Anterior cingulate cortex (tissue), 58 donors: ENCODE data around the gene EHMT1.

Experiments
- DNase-seq, 58 donors: peaks; one replicate each; lab custom pipeline; 2025; lab: John Stamatoyannopoulos, UW

Gene EHMT1

DNA sequence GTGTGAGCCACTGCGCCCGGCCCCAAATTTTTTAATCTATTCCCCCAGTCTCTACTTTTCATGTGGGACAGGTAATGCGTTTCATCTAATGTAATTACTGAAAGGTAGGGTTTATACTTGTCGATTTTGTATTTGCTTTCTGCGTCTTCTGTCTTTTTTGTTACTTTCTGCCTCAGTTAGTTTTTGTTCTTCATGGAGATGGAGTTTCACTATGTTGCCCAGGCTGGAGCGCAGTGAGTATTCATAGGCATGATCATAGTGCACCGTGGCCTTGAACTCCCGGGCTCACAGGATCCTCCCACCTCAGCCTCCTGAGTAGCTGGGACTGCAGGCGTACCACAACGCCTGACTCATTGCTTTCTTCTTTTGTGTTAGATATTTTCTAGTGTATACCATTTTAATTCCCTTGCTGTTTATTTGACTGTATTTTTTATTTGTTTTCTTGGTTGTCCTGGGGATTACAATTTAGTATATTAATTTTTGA, 23.4 kb downstream of the EHMT1 start:
- DNase-seq = no peak

DNA sequence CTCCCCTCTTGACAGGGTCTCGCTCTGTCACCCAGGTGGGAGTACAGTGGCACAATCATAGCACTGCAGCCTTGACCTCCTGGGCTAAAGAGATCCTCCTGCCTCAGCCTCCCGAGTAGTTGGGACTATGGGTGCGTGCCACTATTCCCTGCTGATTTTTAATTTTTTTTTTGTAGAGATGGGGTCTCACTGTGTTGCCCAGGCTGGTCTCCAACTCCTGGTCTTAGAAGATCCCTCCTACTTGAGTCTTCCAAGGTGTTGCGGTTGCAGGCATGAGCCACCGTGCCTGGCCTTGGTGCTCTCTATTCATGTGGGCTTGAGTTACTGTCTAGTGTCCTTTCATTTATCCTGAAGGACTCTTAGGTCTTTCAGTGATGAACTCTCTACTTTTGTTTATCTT, 24.1 kb downstream of the EHMT1 start:
- DNase-seq = no peak

DNA sequence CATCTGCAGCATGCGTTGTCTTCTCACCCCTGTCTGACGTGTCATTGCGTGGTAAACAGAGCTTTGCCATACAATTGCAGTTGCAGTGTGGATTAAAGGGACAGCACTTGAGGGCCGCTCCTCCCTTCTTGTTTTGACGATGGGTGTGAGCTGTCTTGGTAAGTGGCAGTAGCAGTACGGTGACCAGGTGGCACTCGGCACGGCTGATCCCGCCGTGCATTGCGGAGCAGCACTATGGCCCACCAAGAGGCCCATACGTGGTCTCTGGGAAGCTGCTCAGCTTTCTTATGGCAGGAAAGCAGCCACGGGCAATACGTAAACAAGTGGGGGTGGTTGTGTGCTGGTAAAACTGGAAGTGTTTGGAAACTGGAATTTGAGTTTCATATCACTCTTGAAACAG, 25.1 kb downstream of the EHMT1 start:
- DNase-seq = no peak

GRCh38 chr9:137645211-137645610, 26.4 kb downstream of the EHMT1 start:
- no peak for DNase-seq

DNA sequence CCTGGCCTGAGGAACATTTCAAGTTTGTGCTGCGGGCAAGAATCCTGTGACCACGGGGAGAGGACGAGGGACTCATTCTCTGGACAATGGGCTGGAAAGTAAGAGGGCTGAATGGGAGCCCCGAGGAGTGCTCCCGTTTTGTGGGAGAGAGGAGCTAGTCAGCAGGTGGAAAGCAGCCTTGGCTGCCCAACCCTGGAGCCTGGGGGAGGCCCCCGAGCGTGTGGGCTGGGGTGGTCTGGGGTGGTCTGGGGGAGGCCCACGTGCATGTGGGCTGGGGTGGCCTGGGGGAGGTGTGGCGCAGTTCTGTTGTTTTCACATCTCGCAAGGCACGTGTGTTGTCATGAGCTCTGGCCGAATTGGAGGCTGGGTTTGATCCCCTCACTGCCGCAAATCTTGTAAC, 27.5 kb downstream of the EHMT1 start:
- DNase-seq = no peak

DNA sequence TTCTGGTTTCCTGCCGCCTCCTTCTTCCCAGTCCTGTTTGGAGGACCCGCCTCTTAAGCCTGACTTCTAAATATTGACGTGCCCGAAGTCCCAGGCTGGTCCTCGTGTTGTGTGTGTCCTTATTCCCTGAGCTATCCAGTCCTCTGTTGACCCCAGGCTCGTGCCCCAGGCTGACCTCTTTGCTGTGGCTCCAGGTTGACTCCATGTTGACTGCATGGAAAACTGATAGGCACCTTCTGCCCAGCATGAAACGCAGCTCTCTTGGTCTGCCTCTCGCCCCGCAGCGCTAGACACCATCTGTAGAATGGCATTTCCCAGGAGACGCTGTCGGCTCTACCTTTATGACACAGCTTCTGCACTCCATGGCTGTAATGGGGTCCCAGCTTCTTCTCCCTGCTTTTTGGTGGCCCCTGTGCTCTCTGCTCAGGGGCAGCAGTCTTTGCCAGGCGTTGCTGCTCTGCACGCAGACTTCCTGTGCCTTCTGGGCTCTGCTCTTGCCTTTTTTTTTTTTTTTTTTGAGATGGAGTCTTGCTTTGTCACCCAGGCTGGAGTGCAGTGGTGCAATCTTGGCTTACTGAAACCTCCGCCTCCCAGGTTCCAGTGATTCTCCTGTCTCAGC, 28.4 kb downstream of the EHMT1 start:
- no peak for DNase-seq

- DNase-seq = no peak
These were observed 29.6 kb downstream of the EHMT1 start for GRCh38 chr9:137648396-137648795.

DNA sequence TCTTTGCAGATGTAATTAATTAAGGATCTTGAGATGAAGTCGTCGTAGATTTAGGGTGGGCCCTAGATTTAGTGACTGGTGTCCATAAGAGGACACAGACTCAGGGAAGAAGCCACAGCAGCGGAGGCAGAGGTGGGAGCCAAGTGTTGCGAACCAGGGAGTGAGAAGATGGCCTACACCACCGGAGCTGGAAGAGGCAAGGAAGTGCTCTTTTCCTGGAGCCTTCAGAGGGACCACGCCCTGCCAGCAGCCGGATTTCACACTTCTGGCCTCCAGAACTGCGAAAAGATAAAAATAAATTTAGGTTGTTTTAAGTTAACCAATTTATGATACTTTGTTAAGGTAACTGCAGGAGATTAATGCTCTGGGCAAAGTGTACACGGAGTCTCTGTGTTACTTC, 30.7 kb downstream of the EHMT1 start:
- DNase-seq = no peak

- DNase-seq = no peak
These were observed 31.5 kb downstream of the EHMT1 start for GRCh38 chr9:137650259-137650658.

DNA sequence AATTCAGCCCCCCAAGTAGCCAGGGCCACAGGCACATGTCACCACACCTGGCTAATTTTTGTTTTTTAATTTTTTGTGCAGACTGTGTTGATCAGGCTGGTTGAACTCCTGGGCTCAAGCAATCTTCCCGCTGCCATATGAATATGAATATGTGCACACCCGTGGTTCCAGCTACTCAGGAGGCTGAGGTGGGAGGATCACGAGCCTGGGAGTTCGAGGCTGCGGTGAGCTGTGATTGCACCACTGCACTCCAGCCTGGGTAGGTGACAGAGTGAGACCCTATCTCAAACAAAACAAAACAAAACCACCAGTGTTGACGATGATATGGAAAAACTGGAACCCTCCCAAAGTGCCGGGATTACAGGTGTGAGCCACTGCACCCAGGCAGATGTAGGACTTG, 32.0 kb downstream of the EHMT1 start:
- no peak for DNase-seq

GRCh38 chr9:137656416-137656815, 37.6 kb downstream of the EHMT1 start:
- no peak for DNase-seq

DNA sequence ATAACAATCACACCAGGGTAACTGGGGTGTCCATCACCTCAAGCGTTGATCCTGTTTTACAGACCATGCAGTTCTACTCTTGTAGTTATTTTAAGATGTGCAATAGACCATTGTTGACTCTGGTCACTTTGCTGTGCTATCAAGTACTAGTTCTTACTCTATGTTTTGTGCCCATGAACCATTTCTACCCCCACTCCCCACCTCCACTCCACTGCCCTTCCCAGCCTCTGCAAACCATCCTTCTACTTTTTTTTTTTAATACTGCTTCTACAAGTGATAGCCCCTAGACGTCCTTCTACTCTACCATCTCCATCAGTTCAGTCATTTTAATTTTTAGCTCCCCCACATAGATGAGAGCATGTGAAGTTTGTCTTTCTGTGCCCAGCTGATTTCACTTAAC, 38.8 kb downstream of the EHMT1 start:
- no peak for DNase-seq

GRCh38 chr9:137658781-137659180, 40.0 kb downstream of the EHMT1 start:
- DNase-seq = no peak

- no peak for DNase-seq
These were observed 41.3 kb downstream of the EHMT1 start for GRCh38 chr9:137660144-137660543.

- DNase-seq = no peak
These were observed 44.8 kb downstream of the EHMT1 start for GRCh38 chr9:137663584-137663983.

DNA sequence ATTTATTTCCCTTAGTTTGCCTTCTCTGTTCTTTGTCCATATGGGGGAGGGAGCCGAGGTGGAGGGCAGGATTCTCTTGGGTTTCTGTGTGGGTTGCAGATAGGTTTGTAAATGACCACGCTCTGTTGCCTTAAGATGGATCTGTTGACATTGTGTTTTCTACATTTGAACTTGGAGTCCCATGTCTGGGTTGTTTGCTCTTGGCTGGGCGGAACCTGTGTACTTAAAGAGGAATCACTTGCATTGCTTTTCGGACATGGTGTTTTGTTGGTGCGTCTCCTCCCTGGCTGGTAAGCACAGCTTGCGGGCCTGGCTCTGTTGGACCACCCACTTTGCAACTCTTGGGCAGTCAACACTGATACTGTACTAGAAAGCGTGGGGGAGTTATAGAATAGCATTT, 45.9 kb downstream of the EHMT1 start:
- no peak for DNase-seq

DNA sequence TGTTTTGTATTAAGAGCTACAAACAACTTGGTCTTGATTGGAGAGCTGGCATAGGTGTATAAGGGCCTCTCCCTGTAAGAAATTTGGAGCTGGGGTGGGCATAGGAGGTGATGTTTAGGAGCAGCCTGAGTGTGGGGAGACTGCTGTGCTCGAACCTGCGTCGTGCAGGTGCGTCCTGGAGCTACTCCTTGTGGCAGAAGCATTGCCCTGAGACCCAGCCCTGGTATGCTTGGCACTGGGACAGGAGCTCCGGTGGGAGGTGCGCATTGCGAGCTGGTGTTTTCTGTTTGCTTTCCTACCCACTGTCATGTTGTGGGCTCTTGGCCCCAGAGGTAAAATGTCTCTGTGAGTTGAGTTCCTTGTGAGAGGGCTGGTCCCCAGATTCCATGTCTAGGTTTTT, 46.4 kb downstream of the EHMT1 start:
- DNase-seq = no peak

- DNase-seq = peak in 41 of 58 donors; percentile 23 to 71 (median 49)
These were observed 47.1 kb downstream of the EHMT1 start for GRCh38 chr9:137665697-137666512.

- DNase-seq = peak in 5 of 58 donors; percentile 16 to 53 (median 18)
These were observed 47.7 kb downstream of the EHMT1 start for GRCh38 chr9:137666513-137666822.

DNA sequence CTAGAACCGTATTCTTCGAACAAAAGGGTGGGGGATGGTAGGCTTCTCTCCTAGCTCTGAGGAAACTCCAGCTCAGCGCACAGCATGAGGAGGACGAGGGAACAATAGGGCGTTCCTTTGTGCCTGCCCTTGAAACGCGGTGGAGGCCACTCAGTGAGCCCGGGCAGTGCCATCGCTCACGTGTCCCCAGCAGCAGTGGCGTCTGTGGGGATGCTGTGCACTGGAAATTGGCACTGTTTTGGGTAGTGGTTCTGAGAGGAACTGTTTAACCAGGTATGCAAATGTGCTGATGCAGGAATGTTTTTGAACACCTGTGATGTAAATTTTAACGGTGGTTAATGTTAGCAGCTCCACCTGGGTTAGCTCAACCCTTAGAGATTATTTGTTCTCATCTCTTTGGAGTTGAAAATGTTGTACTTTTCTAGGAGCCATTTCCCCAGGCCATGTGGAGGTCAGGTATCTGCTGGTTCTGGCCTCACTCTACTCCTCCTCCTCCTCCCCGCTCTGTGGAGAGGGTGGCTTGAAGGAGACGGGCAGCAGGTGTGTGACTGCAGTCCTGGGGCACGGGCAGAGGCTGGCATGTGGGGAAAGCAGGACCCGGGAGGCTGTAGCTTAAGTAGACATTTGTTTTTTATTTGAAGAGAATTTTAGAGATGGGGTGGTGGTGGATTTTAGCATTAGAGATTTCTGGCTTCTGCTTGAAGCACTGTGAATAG, 48.3 kb downstream of the EHMT1 start:
- peak in 27 of 58 donors; percentile 14 to 65 (median 35) for DNase-seq

GRCh38 chr9:137668203-137668602, 49.4 kb downstream of the EHMT1 start:
- DNase-seq = no peak

- DNase-seq = peak in 3 of 58 donors; percentile 12 to 27 (median 12)
These were observed 50.5 kb downstream of the EHMT1 start for GRCh38 chr9:137669261-137669672.
